Activated CD8-positive, alpha-beta T cell treated with anti-CD3 and anti-CD28 coated beads for 36 hours (primary cell): Measurements from ENCODE around the gene GRB14. TPM values are rescaled to one million over a fixed set of nuclear protein-coding genes. Genes with fewer than 3 reads are reported as not detected.

Experiments
- ATAC-seq: fragments of 200-7000 bp; cut with Tn5 transposase; one replicate; pipeline ENCODE4 v1.10.0; 2021; ENCODE audit warnings: mild to moderate bottlenecking, moderate library complexity
- CTCF ChIA-PET: fragments of 350-600 bp; sonication (Branson Sonifier 250); formaldehyde crosslinking; loops from one replicate; lab custom pipeline; 2021; ENCODE audit warnings: antibody characterized with exemption; lab: Charles Lee
- POLR2A ChIA-PET: fragments of 350-600 bp; sonication (Branson Sonifier 250); formaldehyde crosslinking; loops from one replicate; lab custom pipeline; 2021; ENCODE audit warnings: antibody characterized with exemption; lab: Charles Lee
- DNase-seq: peaks from one replicate; pipeline ENCODE4 v3.0.0-alpha.2; 2020
- H3K27ac Mint-ChIP-seq: one replicate; pipeline ENCODE4 v1.8.0; 2021; ENCODE audit warnings: mild to moderate bottlenecking, mixed read lengths
- H3K27me3 Mint-ChIP-seq: one replicate; pipeline ENCODE4 v1.8.0; 2021; ENCODE audit warnings: mixed read lengths
- H3K36me3 Mint-ChIP-seq: one replicate; pipeline ENCODE4 v1.8.0; 2021; ENCODE audit warnings: low read depth, mixed read lengths
- H3K4me1 Mint-ChIP-seq: one replicate; pipeline ENCODE4 v1.8.0; 2021; ENCODE audit warnings: low read depth, mixed read lengths
- H3K4me3 Mint-ChIP-seq: one replicate; pipeline ENCODE4 v1.8.0; 2021; ENCODE audit warnings: mild to moderate bottlenecking, moderate library complexity, mixed read lengths
- H3K9me3 Mint-ChIP-seq: one replicate; pipeline ENCODE4 v1.8.0; 2021; ENCODE audit warnings: mixed read lengths
- CTCF ChIP-seq: fragments of 200-600 bp; IDR thresholded peaks from one replicate; pipeline ENCODE4 v1.8.0; 2022; ENCODE audit warnings: antibody characterized with exemption, mild to moderate bottlenecking
- intact Hi-C: fragments of 100-400 bp; cut with micrococcal nuclease; formaldehyde crosslinking; loops from one replicate; pipeline ENCODE4 v1.10.0; 2022
- total RNA-seq, 2 experiments: library from RNA; stranded (reverse); gene quantifications; one replicate each; pipeline ENCODE4 v1.2.3, GENCODE V29; 2021

GRB14 gene
- total RNA-seq, 2 experiments from 2014 or later = not detected

DNA sequence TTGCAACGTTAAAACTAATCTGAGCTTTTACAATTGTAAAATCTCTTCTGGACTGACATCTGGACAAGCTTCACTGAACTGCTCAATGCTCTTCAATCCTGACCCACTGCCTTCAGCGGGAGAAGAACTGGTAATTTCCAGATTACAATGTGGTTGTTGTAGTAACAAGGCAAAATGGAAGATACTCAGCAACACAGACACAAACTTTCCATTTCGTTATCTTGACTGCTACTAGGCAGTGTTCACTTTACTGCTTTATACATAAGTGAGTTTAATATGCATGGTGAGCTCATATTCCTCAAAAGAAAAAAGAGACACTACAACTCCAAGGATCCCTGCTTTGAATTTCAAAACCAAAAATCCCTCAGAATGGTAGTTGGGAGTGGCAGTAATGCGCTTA lies 51.9 kb downstream of the GRB14 start:
- H3K27ac Mint-ChIP-seq = no peak overlapping the region
- H3K9me3 Mint-ChIP-seq = no peaks in the 10 kb centered on the region
- intact Hi-C loops = no loop called here
- ChIA-PET CTCF (interaction anchor here (1.2 kb wide), 1 partner anchor 8 kb away, joined by 3 read pairs; no protein-coding TSS in a partner anchor), POLR2A (no interaction called here)
- DNase-seq (no peak), ATAC-seq (no peak)
- no peaks in the 10 kb centered on the region for H3K36me3 Mint-ChIP-seq
- H3K4me3 Mint-ChIP-seq = no peak overlapping the region
- no peaks in the 10 kb centered on the region for H3K4me1 Mint-ChIP-seq
- no peaks in the 10 kb centered on the region for H3K27me3 Mint-ChIP-seq
- TF ChIP-seq CTCF = no peak

- no peak overlapping the region for H3K27ac Mint-ChIP-seq
- H3K27me3 Mint-ChIP-seq = no peaks in the 10 kb centered on the region
- ATAC-seq = no peak
- TF ChIP-seq CTCF = no peak
- ChIA-PET POLR2A (no interaction called here), CTCF (no interaction called here)
- intact Hi-C loops = no loop called here
- DNase-seq = no peak
- H3K9me3 Mint-ChIP-seq = no peaks in the 10 kb centered on the region
- no peaks in the 10 kb centered on the region for H3K36me3 Mint-ChIP-seq
- no peaks in the 10 kb centered on the region for H3K4me1 Mint-ChIP-seq
- no peak overlapping the region for H3K4me3 Mint-ChIP-seq
Measured at GRCh38 chr2:164568317-164568716, 53.0 kb downstream of the GRB14 start.

DNA sequence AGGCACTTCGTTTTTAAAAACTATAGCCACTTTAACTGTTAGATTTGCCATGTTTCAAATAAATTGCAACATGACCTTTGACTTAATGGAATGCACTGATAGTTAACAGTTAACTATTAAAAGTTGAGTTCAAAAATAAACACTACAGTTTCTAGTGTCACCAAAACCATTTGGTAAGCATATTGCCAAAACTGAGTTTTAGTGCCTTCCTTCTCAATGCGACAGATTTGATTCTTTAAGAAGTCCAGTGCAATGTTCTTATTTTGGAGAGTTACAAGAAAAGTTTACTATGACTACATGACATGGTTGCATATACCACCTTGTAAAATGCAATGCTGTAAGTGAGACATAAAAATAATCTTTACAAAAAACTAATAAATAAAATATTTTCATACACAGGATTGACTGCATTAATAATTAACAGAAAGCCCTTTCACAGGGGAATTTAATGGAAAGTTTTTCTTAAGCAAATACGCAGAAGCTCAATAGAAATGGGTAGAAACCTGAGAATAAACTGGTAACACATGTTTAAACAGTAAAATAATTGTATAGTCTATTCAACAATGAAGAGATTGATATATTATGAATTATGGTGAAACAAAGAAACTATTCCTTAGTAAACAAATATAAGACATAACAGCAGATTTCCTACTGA lies 53.8 kb downstream of the GRB14 start:
- ATAC-seq (no peak), DNase-seq (no peak)
- H3K36me3 Mint-ChIP-seq = no peaks in the 10 kb centered on the region
- ChIA-PET POLR2A (no interaction called here), CTCF (no interaction called here)
- H3K4me3 Mint-ChIP-seq = no peak overlapping the region
- intact Hi-C loops = no loop called here
- no peak for TF ChIP-seq CTCF
- H3K27ac Mint-ChIP-seq = no peak overlapping the region
- no peaks in the 10 kb centered on the region for H3K9me3 Mint-ChIP-seq
- H3K4me1 Mint-ChIP-seq = no peaks in the 10 kb centered on the region
- no peaks in the 10 kb centered on the region for H3K27me3 Mint-ChIP-seq

DNA sequence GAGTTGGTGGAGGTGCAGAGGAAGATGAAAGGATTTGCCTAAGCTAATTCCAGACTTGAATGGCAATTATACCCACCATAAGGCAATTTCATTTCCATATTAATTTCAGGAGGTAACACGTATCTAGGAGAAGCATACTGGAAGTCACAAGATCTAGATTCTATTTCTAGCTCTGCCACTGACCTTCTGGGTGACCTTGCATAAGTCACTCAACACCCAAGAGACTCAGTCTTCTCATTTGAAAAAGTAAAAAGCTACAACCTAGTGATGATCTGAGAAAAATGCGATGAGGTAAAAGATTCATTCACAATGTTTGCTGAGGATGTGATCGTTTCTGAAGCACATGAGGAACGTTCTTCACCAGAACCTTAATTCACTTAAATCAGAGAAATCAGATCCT lies 55.9 kb downstream of the GRB14 start:
- TF ChIP-seq CTCF = no peak
- H3K36me3 Mint-ChIP-seq = no peaks in the 10 kb centered on the region
- no peak overlapping the region for H3K4me3 Mint-ChIP-seq
- intact Hi-C loops = no loop called here
- DNase-seq (no peak), ATAC-seq (no peak)
- no peak overlapping the region for H3K27ac Mint-ChIP-seq
- CTCF ChIA-PET = no interaction called here
- POLR2A ChIA-PET = no interaction called here
- no peaks in the 10 kb centered on the region for H3K27me3 Mint-ChIP-seq
- no peaks in the 10 kb centered on the region for H3K9me3 Mint-ChIP-seq
- no peaks in the 10 kb centered on the region for H3K4me1 Mint-ChIP-seq

DNA sequence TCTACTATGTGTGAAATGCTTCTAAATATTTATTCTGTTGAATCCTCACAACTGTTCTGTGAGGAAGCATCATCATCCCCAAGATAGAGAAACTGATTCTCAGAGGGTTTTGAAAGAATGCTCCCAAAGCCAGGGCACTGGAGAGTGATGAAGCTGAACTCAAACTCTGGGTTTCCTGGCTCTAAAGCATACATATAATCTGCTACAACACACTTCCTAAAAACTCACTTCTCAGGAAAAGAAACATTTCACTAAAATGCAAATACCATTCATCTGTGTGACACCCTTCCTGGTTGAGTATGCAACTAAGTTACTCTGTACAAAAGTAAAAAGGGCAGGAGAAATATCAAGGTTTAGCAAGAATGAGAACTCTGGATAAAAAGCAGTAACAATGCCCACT lies 58.6 kb downstream of the GRB14 start:
- H3K36me3 Mint-ChIP-seq = no peaks in the 10 kb centered on the region
- POLR2A ChIA-PET = no interaction called here
- CTCF ChIA-PET = no interaction called here
- intact Hi-C loops = no loop called here
- no peaks in the 10 kb centered on the region for H3K27me3 Mint-ChIP-seq
- DNase-seq = no peak
- no peak overlapping the region for H3K4me3 Mint-ChIP-seq
- TF ChIP-seq CTCF = no peak
- ATAC-seq = no peak
- no peak overlapping the region for H3K27ac Mint-ChIP-seq
- H3K4me1 Mint-ChIP-seq = no peaks in the 10 kb centered on the region
- H3K9me3 Mint-ChIP-seq = no peaks in the 10 kb centered on the region
